HepG2 (cell line): ENCODE results near the gene DUSP16. TPM values are rescaled to one million over a fixed set of nuclear protein-coding genes. Genes with fewer than 3 reads are reported as not detected.

Experiments used
- ATAC-seq: fragments of 200-7000 bp; cut with Tn5 transposase; 3 replicates; pipeline ENCODE4 v1.9.1; 2020; ENCODE audit warnings: mild to moderate bottlenecking, moderate library complexity
- BruUV-seq: library from RNA; stranded (reverse); fragments of 400-500 nt; replicated peaks from 2 replicates; lab custom pipeline; 2021; lab: Mats Ljungman, UMichigan
- CTCF ChIA-PET: fragments of 300-600 bp; formaldehyde crosslinking; extraction: SDS; loops from one replicate; lab custom pipeline; 2021; ENCODE audit warnings: low total read pairs, inconsistent platforms, low intra/inter-chr PET ratio; lab: Yijun Ruan, JAX
- POLR2A ChIA-PET: fragments of 350-600 bp; sonication (Branson Sonifier 250); formaldehyde crosslinking; loops from one replicate; lab custom pipeline; 2020; ENCODE audit warnings: antibody characterized with exemption, inconsistent platforms; lab: Yijun Ruan, JAX
- DNase-seq: peaks from one replicate; pipeline ENCODE4 v3.0.0-alpha.2; 2015; ENCODE audit warnings: low spot score
- FAIRE-seq: peaks from 3 replicates; lab custom pipeline; 2011; peaks lifted over from hg19 to GRCh38; lab: Jason Lieb, UNC
- H2AFZ ChIP-seq: one replicate; pipeline ENCODE4 v1.6.1; 2011; ENCODE audit warnings: low read length, inconsistent platforms
- H3K27ac ChIP-seq: fragments of 300-600 bp; 3 replicates; pipeline ENCODE4 v1.8.0; 2011; ENCODE audit warnings: mixed run types, mild to moderate bottlenecking, mixed read lengths, low read length, inconsistent platforms; ENCODE audit not compliant: insufficient read depth; ENCODE audit errors: extremely low read length
- H3K27me3 ChIP-seq, 2 experiments: fragments of 200-600 bp in 1 of 2; 2 replicates in 1 of 2; 3 replicates in 1 of 2; pipeline versions ENCODE4 v1.6.0 to v1.8.0; 2011; ENCODE audit warnings: low read length in 2 of 2, mild to moderate bottlenecking in 2 of 2, moderate library complexity in 2 of 2, inconsistent platforms in 1 of 2; ENCODE audit not compliant: insufficient read depth in 2 of 2, control insufficient read depth in 1 of 2
- H3K36me3 ChIP-seq, 2 experiments: fragments of 200-600 bp in 1 of 2; replicated peaks in 1 of 2; 2 replicates in 1 of 2; 3 replicates in 1 of 2; pipeline versions ENCODE4 v1.5.1 to v1.8.0; 2011; ENCODE audit warnings: low read length in 2 of 2, inconsistent platforms in 1 of 2; ENCODE audit not compliant: insufficient read depth in 2 of 2, control insufficient read depth in 1 of 2
- H3K4me1 ChIP-seq: 2 replicates; pipeline ENCODE4 v1.5.1; 2012; ENCODE audit warnings: low read length, inconsistent platforms; ENCODE audit not compliant: insufficient read depth
- H3K4me2 ChIP-seq: 2 replicates; pipeline ENCODE4 v1.6.0; 2011; ENCODE audit warnings: low read depth, low read length, inconsistent platforms
- H3K4me3 ChIP-seq, 3 experiments: fragments of 200-600 bp in 1 of 3; sonication (generic), shearing (Covaris generic) in 1 of 3; replicated peaks in 1 of 3; 2 replicates each; pipeline ENCODE4 v1.5.1; 2011 to 2016; ENCODE audit warnings: low read length in 3 of 3, inconsistent platforms in 2 of 3, low read depth in 2 of 3, mild to moderate bottlenecking in 2 of 3, control low read depth in 1 of 3, mixed read lengths in 1 of 3; ENCODE audit not compliant: insufficient read depth in 1 of 3
- H3K79me2 ChIP-seq: one replicate; pipeline ENCODE4 v1.6.1; 2011; ENCODE audit warnings: low read length, inconsistent platforms; ENCODE audit not compliant: insufficient read depth
- H3K9ac ChIP-seq: 2 replicates; pipeline ENCODE4 v1.6.0; 2011; ENCODE audit warnings: mild to moderate bottlenecking, low read depth, low read length, inconsistent platforms; ENCODE audit not compliant: insufficient read depth
- H3K9me3 ChIP-seq: 2 replicates; pipeline ENCODE4 v1.5.1; 2012; ENCODE audit warnings: mild to moderate bottlenecking, low read length
- H4K20me1 ChIP-seq: 2 replicates; pipeline ENCODE4 v1.6.0; 2011; ENCODE audit warnings: inconsistent platforms, mild to moderate bottlenecking, low read length, moderate library complexity; ENCODE audit not compliant: insufficient read depth
- AGO1 ChIP-seq: fragments of 200-400 bp; formaldehyde crosslinking; IDR thresholded peaks from 2 replicates; pipeline ENCODE4 v1.6.1; 2017; ENCODE audit warnings: mild to moderate bottlenecking, low read depth, low read length, moderate library complexity; ENCODE audit not compliant: poor library complexity, severe bottlenecking
- ATAD3A ChIP-seq: sonication (generic); formaldehyde crosslinking; IDR thresholded peaks from 2 replicates; pipeline ENCODE4 v1.4.0; 2020; ENCODE audit warnings: missing genetic modification reagents
- CCAR2 ChIP-seq: fragments of 200-400 bp; formaldehyde crosslinking; optimal IDR thresholded peaks from 2 replicates; pipeline ENCODE3; 2018; ENCODE audit warnings: low read depth, mild to moderate bottlenecking, low read length, moderate library complexity
- ISX ChIP-seq: sonication (generic); formaldehyde crosslinking; conservative IDR thresholded peaks from 2 replicates; pipeline ENCODE4 v1.5.0; 2020; ENCODE audit warnings: missing genetic modification reagents
- KMT2B ChIP-seq: IDR thresholded peaks from 2 replicates; pipeline ENCODE4 v1.6.1; 2016; ENCODE audit warnings: missing genetic modification reagents, missing compliant biosample characterization
- MAFK ChIP-seq, 2 experiments: IDR thresholded peaks in 1 of 2; conservative IDR thresholded peaks in 1 of 2; 2 replicates each; pipeline ENCODE4 v1.6.1; 2011; ENCODE audit warnings: improper control_type of control experiment in 2 of 2, low read length in 2 of 2
- MYNN ChIP-seq: sonication (generic); formaldehyde crosslinking; IDR thresholded peaks from 2 replicates; pipeline ENCODE4 v1.4.0; 2020; ENCODE audit warnings: mild to moderate bottlenecking, low read depth, missing genetic modification reagents
- NFYB ChIP-seq: sonication (generic); formaldehyde crosslinking; IDR thresholded peaks from 2 replicates; pipeline ENCODE4 v1.4.0; 2020; ENCODE audit warnings: missing genetic modification reagents
- ZFP36L2 ChIP-seq: sonication (generic); formaldehyde crosslinking; IDR thresholded peaks from 2 replicates; pipeline ENCODE4 v1.4.0; 2020; ENCODE audit warnings: missing genetic modification reagents
- ZNF138 ChIP-seq: sonication (generic); formaldehyde crosslinking; IDR thresholded peaks from 2 replicates; pipeline ENCODE4 v1.5.0; 2020; ENCODE audit warnings: mild to moderate bottlenecking, low read depth, missing genetic modification reagents
- ZNF329 ChIP-seq: sonication (generic); formaldehyde crosslinking; IDR thresholded peaks from 2 replicates; pipeline ENCODE4 v1.9.0; 2021; ENCODE audit warnings: low read depth, mild to moderate bottlenecking, missing genetic modification reagents
- ZNF549 ChIP-seq: sonication (generic); formaldehyde crosslinking; IDR thresholded peaks from 2 replicates; pipeline ENCODE4 v1.5.0; 2020; ENCODE audit warnings: missing genetic modification reagents
- ZNF691 ChIP-seq: sonication (generic); formaldehyde crosslinking; IDR thresholded peaks from 2 replicates; pipeline ENCODE4 v1.4.0; 2020; ENCODE audit warnings: missing genetic modification reagents, low read depth, mild to moderate bottlenecking, borderline replicate concordance
- ZNF777 ChIP-seq: sonication (generic); formaldehyde crosslinking; IDR thresholded peaks from 2 replicates; pipeline ENCODE4 v1.4.0; 2020; ENCODE audit warnings: missing genetic modification reagents
- ZSCAN30 ChIP-seq: sonication (generic); formaldehyde crosslinking; IDR thresholded peaks from 2 replicates; pipeline ENCODE4 v1.5.0; 2020; ENCODE audit warnings: mild to moderate bottlenecking, missing genetic modification reagents
- ZSCAN5A ChIP-seq: sonication (generic); formaldehyde crosslinking; IDR thresholded peaks from 2 replicates; pipeline ENCODE4 v1.8.0; 2022; ENCODE audit warnings: mild to moderate bottlenecking, missing genetic modification reagents, borderline replicate concordance
- WGBS: methylation state at CpG from one replicate; pipeline ENCODE4 v1.1.6; 2017; ENCODE audit warnings: low lambda C conversion rate; 5-methylcytosine and 5-hydroxymethylcytosine counted together
- in situ Hi-C: cut with HindIII; loops from 2 replicates; pipeline ENCODE4 v1.10.0; 2017; ENCODE audit warnings: low pct_unique_long_range_greater_than_20kb; ENCODE audit not compliant: extremely low pct_ligation_motif_present
- intact Hi-C: fragments of 100-400 bp; cut with micrococcal nuclease; formaldehyde crosslinking; loops from one replicate; pipeline ENCODE4 v1.10.0; 2022; ENCODE audit not compliant: unreplicated experiment
- polyA plus RNA-seq, 8 experiments: library from polyadenylated mRNA; depleted of rRNA in 3 of 8; stranded (reverse) in 7 of 8; unstranded in 1 of 8; fragments of >200 nt; fragmentation: Illumina TruSeq in 4 of 8; extraction: Trizol in 4 of 8; gene quantifications; 2 replicates each; pipeline versions ENCODE4 v1.2.1 to v1.2.3, GENCODE V29; 2011 to 2016; ENCODE audit warnings: low read depth in 4 of 8, missing spikeins in 1 of 8, mixed read lengths in 1 of 8; ENCODE audit not compliant: insufficient read depth in 1 of 8
- total RNA-seq, 5 experiments: library from RNA; depleted of rRNA; stranded (reverse); fragments of >200 nt; fragmentation: Illumina TruSeq; extraction: Trizol; gene quantifications; 2 replicates each; pipeline ENCODE4 v1.2.3, GENCODE V29; 2016; ENCODE audit warnings: low read depth in 1 of 5
- TF ChIP-seq, protein P1 (sequence below): sonication (generic); formaldehyde crosslinking; IDR thresholded peaks from 2 replicates; pipeline ENCODE4 v1.5.0; 2020; ENCODE audit warnings: missing genetic modification reagents, mild to moderate bottlenecking, borderline replicate concordance
- TF ChIP-seq, protein P2 (sequence below): sonication (generic); formaldehyde crosslinking; IDR thresholded peaks from 2 replicates; pipeline ENCODE4 v1.8.0; 2022; ENCODE audit warnings: missing genetic modification reagents, mild to moderate bottlenecking, borderline replicate concordance
- TF ChIP-seq, protein P3 (sequence below): sonication (generic); formaldehyde crosslinking; conservative IDR thresholded peaks from 2 replicates; pipeline ENCODE4 v1.4.0; 2020; ENCODE audit warnings: missing genetic modification reagents

Gene DUSP16
- total and polyA plus RNA-seq, 2 of the 13 experiments (the other 11 are each of a cell fraction or from before 2014, with no cell fraction given): 45.7 to 46.6 TPM

- TF ChIP-seq, protein P1, sequence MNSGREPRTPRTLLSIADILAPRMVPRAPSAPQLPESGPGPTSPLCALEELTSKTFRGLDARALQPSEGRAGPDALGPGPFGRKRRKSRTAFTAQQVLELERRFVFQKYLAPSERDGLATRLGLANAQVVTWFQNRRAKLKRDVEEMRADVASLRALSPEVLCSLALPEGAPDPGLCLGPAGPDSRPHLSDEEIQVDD (CRISPR knock-in tag): no peak
- TF ChIP-seq MAFK (conservative IDR thresholded peaks at IDR 0.05 in 1 of 2, IDR thresholded peaks at IDR 0.05 in 1 of 2; ENCODE audit: low read length in 2 of 2) (peak in 1 of 2 experiments; percentile 54; a peak in 2 of 4 replicates), ISX (CRISPR knock-in tag) (no peak)
- TF ChIP-seq, protein P2, sequence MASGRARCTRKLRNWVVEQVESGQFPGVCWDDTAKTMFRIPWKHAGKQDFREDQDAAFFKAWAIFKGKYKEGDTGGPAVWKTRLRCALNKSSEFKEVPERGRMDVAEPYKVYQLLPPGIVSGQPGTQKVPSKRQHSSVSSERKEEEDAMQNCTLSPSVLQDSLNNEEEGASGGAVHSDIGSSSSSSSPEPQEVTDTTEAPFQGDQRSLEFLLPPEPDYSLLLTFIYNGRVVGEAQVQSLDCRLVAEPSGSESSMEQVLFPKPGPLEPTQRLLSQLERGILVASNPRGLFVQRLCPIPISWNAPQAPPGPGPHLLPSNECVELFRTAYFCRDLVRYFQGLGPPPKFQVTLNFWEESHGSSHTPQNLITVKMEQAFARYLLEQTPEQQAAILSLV: no peak
Measured at GRCh38 chr12:12468575-12468974, 94.1 kb downstream of the DUSP16 start (continued).

DNA sequence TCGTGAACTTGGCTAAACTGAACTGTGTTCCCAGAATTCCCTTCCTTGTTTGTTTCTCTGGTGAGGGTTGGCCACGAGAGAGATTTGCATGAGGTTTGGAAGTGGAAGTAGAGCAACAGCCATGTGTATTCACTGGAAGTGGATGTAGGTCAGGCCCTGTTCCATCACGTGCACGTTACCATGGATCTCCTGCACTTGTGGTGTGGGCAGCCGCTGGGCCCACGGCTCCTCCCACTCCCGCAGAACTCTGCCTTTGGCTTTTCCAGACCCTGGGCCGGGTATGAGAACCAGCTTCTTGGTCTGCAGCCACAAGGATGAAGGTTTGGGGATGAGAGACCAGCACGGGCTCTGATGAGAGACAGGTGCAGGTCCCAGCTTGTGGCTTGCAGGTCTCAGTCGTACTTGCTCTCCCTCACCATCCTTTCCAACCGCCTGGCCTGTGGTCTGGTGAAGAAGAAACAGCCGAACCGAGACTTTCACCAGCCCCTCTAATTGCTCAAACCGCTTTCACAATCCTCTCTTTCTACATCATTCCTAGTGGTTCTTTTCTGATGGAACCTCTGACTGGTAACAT is 94.9 kb downstream of the DUSP16 start:
- ATAC-seq (no peak), FAIRE-seq (no peak), DNase-seq (no peak)
- H3K79me2 ChIP-seq: no peaks in the 10 kb centered on the region
- H3K4me3 ChIP-seq: no peak overlapping the region
- no peak overlapping the region for H3K9ac ChIP-seq
- WGBS: 94% methylated on average over 12 of the region's 14 CpGs
- H4K20me1 ChIP-seq: no peaks in the 10 kb centered on the region
- BruUV-seq: no TSS peak
- H3K9me3 ChIP-seq: no peaks in the 10 kb centered on the region
- TF ChIP-seq CCAR2: no peak
- TF ChIP-seq ZNF549 (CRISPR knock-in tag): no peak
- TF ChIP-seq ZSCAN30 (CRISPR knock-in tag): no peak
- TF ChIP-seq ZNF777 (CRISPR knock-in tag): no peak
- TF ChIP-seq NFYB (CRISPR knock-in tag): no peak
- no peak for TF ChIP-seq ZFP36L2
- no peak for TF ChIP-seq ZSCAN5A
- no peak for TF ChIP-seq ZNF138 (CRISPR knock-in tag)
- TF ChIP-seq AGO1: no peak
- no peak for TF ChIP-seq MYNN
- no peak for TF ChIP-seq KMT2B (CRISPR knock-in tag)
- no peak for TF ChIP-seq ATAD3A
- no peak for TF ChIP-seq ZNF691 (CRISPR knock-in tag)
- no peak for TF ChIP-seq ZNF329 (CRISPR knock-in tag)
- TF ChIP-seq, protein P3, sequence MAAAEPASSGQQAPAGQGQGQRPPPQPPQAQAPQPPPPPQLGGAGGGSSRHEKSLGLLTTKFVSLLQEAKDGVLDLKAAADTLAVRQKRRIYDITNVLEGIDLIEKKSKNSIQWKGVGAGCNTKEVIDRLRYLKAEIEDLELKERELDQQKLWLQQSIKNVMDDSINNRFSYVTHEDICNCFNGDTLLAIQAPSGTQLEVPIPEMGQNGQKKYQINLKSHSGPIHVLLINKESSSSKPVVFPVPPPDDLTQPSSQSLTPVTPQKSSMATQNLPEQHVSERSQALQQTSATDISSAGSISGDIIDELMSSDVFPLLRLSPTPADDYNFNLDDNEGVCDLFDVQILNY (CRISPR knock-in tag): no peak
- in situ Hi-C loops: no loop called here
- peaks cover 0 to 2% of the 10 kb centered on the region in 2 experiments; a peak in 3 of 5 replicates for H3K36me3 ChIP-seq
- ChIA-PET POLR2A (no interaction called here), CTCF (no interaction called here)
- no peak overlapping the region for H3K27ac ChIP-seq
- no peak overlapping the region for H3K4me2 ChIP-seq
- H2AFZ ChIP-seq: no peak overlapping the region
- peaks cover 6% of the 10 kb centered on the region for H3K4me1 ChIP-seq
- no peaks in the 10 kb centered on the region for H3K27me3 ChIP-seq
- intact Hi-C loops: no loop called here
